WTC11 (cell line): ENCODE measurements around the gene MLF2. TPM values are rescaled to one million over a fixed set of nuclear protein-coding genes. Genes with fewer than 3 reads are reported as not detected.
A peak's percentile ranks its signal among the peaks of the same experiment; 100 is the strongest.

Source experiments
- ATAC-seq: fragments of 200-7000 bp; cut with Tn5 transposase; 2 replicates; pipeline ENCODE4 v1.10.0; 2021; ENCODE audit warnings: mild to moderate bottlenecking, moderate library complexity
- CTCF ChIA-PET: fragments of 300-600 bp; sonication (Branson Sonifier 250); formaldehyde crosslinking; loops from one replicate; lab custom pipeline; 2021; ENCODE audit warnings: antibody characterized with exemption; lab: Charles Lee
- POLR2A ChIA-PET: fragments of 350-600 bp; sonication (Branson Sonifier 250); formaldehyde crosslinking; loops from one replicate; lab custom pipeline; 2021; ENCODE audit warnings: antibody characterized with exemption; lab: Charles Lee
- DNase-seq: peaks from one replicate; pipeline ENCODE4 v3.0.0; 2021; ENCODE audit warnings: low spot score
- H3K27ac Mint-ChIP-seq: 2 replicates; pipeline ENCODE4 v1.8.0; 2021; ENCODE audit warnings: mixed read lengths
- H3K27me3 Mint-ChIP-seq: 2 replicates; pipeline ENCODE4 v1.8.0; 2021; ENCODE audit warnings: low read depth, mild to moderate bottlenecking, moderate library complexity, mixed read lengths
- H3K36me3 Mint-ChIP-seq: 2 replicates; pipeline ENCODE4 v1.8.0; 2021; ENCODE audit warnings: mixed read lengths
- H3K4me1 Mint-ChIP-seq: 2 replicates; pipeline ENCODE4 v1.8.0; 2022; ENCODE audit warnings: mixed read lengths
- H3K4me3 Mint-ChIP-seq: 2 replicates; pipeline ENCODE4 v1.8.0; 2021; ENCODE audit warnings: mild to moderate bottlenecking, moderate library complexity, mixed read lengths
- H3K9me3 Mint-ChIP-seq: 2 replicates; pipeline ENCODE4 v1.8.0; 2021; ENCODE audit warnings: mixed read lengths
- AR ChIP-seq: fragments of 250-450 bp; sonication (Bioruptor Pico); IDR thresholded peaks from 2 replicates; pipeline ENCODE4 v1.9.0; 2021; ENCODE audit warnings: mild to moderate bottlenecking
- CTCF ChIP-seq: fragments of 200-600 bp; IDR thresholded peaks from 2 replicates; pipeline ENCODE4 v1.8.0; 2022; ENCODE audit warnings: antibody characterized with exemption
- E2F5 ChIP-seq: sonication (generic); formaldehyde crosslinking; IDR thresholded peaks from 2 replicates; pipeline ENCODE4 v1.8.1; 2022; ENCODE audit warnings: mild to moderate bottlenecking, moderate library complexity, missing genetic modification reagents
- ESRRA ChIP-seq: sonication (generic); formaldehyde crosslinking; IDR thresholded peaks from 2 replicates; pipeline ENCODE4 v1.8.1; 2022; ENCODE audit warnings: mild to moderate bottlenecking, missing genetic modification reagents, borderline replicate concordance
- FOXK1 ChIP-seq: sonication (generic); formaldehyde crosslinking; IDR thresholded peaks from 2 replicates; pipeline ENCODE4 v1.8.0; 2022; ENCODE audit warnings: mild to moderate bottlenecking, moderate library complexity, missing genetic modification reagents
- GRHL2 ChIP-seq: fragments of 250-450 bp; sonication (Bioruptor Pico); IDR thresholded peaks from 2 replicates; pipeline ENCODE4 v1.8.0; 2022; ENCODE audit warnings: mild to moderate bottlenecking, moderate library complexity; ENCODE audit not compliant: insufficient replicate concordance, severe bottlenecking
- JAZF1 ChIP-seq: fragments of 250-450 bp; sonication (Bioruptor Pico); IDR thresholded peaks from 2 replicates; pipeline ENCODE4 v1.9.0; 2021; ENCODE audit warnings: moderate library complexity, mild to moderate bottlenecking, inconsistent platforms
- KAT7 ChIP-seq: sonication (generic); formaldehyde crosslinking; IDR thresholded peaks from 2 replicates; pipeline ENCODE4 v1.8.1; 2023; ENCODE audit warnings: missing genetic modification reagents, mild to moderate bottlenecking, borderline replicate concordance
- NFYB ChIP-seq: sonication (generic); formaldehyde crosslinking; conservative IDR thresholded peaks from 2 replicates; pipeline ENCODE4 v1.8.0; 2022; ENCODE audit warnings: low read depth, missing genetic modification reagents
- SMAD3 ChIP-seq: sonication (generic); formaldehyde crosslinking; IDR thresholded peaks from 2 replicates; pipeline ENCODE4 v1.8.0; 2022; ENCODE audit warnings: missing genetic modification reagents, mild to moderate bottlenecking, borderline replicate concordance
- SMAD4 ChIP-seq: sonication (generic); formaldehyde crosslinking; IDR thresholded peaks from 2 replicates; pipeline ENCODE4 v1.8.0; 2022; ENCODE audit warnings: mild to moderate bottlenecking, missing genetic modification reagents
- SOX15 ChIP-seq: fragments of 250-450 bp; sonication (Bioruptor Pico); IDR thresholded peaks from 2 replicates; pipeline ENCODE4 v1.9.0; 2021; ENCODE audit warnings: mild to moderate bottlenecking
- TEAD1 ChIP-seq: sonication (generic); formaldehyde crosslinking; IDR thresholded peaks from 2 replicates; pipeline ENCODE4 v1.8.0; 2022; ENCODE audit warnings: mild to moderate bottlenecking, missing genetic modification reagents
- ZBTB21 ChIP-seq: sonication (generic); formaldehyde crosslinking; IDR thresholded peaks from 2 replicates; pipeline ENCODE4 v1.8.1; 2023; ENCODE audit warnings: mild to moderate bottlenecking, missing genetic modification reagents, borderline replicate concordance
- ZBTB43 ChIP-seq: sonication (generic); formaldehyde crosslinking; IDR thresholded peaks from 2 replicates; pipeline ENCODE4 v1.8.1; 2023; ENCODE audit warnings: mild to moderate bottlenecking, missing genetic modification reagents
- ZNF219 ChIP-seq: sonication (generic); formaldehyde crosslinking; IDR thresholded peaks from 2 replicates; pipeline ENCODE4 v1.8.0; 2023; ENCODE audit warnings: missing genetic modification reagents, mild to moderate bottlenecking, borderline replicate concordance
- ZNF232 ChIP-seq: sonication (generic); formaldehyde crosslinking; IDR thresholded peaks from 2 replicates; pipeline ENCODE4 v1.8.0; 2022; ENCODE audit warnings: mild to moderate bottlenecking, missing genetic modification reagents
- ZNF532 ChIP-seq: fragments of 250-450 bp; sonication (Bioruptor Pico); IDR thresholded peaks from 2 replicates; pipeline ENCODE4 v1.9.0; 2021; ENCODE audit warnings: mild to moderate bottlenecking, borderline replicate concordance
- total RNA-seq: library from RNA; stranded (reverse); gene quantifications from 3 replicates; pipeline ENCODE4 v1.2.3, GENCODE V29; 2021
- TF ChIP-seq, protein P1 (sequence below): sonication (generic); formaldehyde crosslinking; IDR thresholded peaks from 2 replicates; pipeline ENCODE4 v1.8.0; 2023; ENCODE audit warnings: missing genetic modification reagents
- TF ChIP-seq, protein P2 (sequence below): fragments of 250-450 bp; sonication (Bioruptor Pico); IDR thresholded peaks from 2 replicates; pipeline ENCODE4 v1.9.0; 2021; ENCODE audit warnings: moderate library complexity, mild to moderate bottlenecking, inconsistent platforms, borderline replicate concordance
- TF ChIP-seq, protein P3 (sequence below): sonication (generic); formaldehyde crosslinking; IDR thresholded peaks from 2 replicates; pipeline ENCODE4 v1.8.0; 2022; ENCODE audit warnings: mild to moderate bottlenecking, missing genetic modification reagents

Gene MLF2
- total RNA-seq, 1 experiment from 2014 or later = 236 TPM

DNA sequence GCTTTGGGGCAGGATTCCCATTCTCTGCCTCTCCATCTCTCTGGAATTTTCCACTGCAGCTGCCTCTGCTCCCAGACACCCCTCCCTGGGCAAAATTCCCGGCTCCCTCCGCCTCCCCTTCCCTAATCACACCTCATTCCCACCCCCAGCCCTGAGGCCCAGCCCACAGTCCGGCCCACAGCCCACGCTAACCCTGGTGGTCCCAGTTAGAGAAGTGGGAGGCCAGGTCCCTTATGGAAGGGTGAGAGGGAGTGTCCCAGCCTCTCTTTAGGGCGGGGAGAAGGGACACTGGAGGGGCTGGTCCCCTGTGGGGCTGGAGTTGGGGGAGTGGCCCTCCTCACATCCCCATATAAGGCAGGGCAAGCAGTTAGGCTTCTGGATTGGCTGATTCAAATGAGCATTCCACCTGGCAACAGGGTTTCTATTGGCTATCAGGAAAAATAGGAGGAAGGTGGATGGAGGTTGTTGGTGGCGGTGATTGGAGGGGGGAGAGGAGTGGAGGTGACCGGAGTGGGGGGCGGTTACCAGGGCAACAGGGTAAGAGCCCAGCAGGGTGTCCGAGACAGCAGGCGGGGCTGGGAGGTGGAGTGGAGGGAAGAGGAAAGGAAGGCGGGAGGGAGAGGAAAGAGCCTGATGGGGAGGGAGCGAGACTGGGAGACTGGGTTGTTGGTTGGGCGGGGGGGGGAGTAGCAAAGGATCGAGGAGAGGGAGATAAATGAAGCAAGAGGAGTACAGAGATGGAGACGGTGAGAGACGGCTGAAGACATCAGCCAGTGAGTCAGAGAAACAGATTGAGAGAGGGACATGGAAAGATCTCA lies 11.3 kb upstream of the MLF2 start (continued):
- no peak for TF ChIP-seq KAT7 (CRISPR knock-in tag)

- Mint-ChIP-seq H3K9me3 (no peaks in the 10 kb centered on the region), H3K36me3 (peaks cover 4% of the 10 kb centered on the region; the same call in 1 of the 2 replicates), H3K4me3 (peak overlapping the region; percentile 62), H3K27ac (peak overlapping the region; percentile 21; the same call in 1 of the 2 replicates), H3K27me3 (peaks cover 7% of the 10 kb centered on the region), H3K4me1 (peaks cover 54% of the 10 kb centered on the region)
- ChIA-PET CTCF (interaction anchor here (0.7 to 1.6 kb wide), 7 partner anchors 8 to 109 kb away, joined by 3 to 16 read pairs (median 4); partner anchors contain the start of genes LAG3, MLF2, SPSB2 and ZNF384), POLR2A (interaction anchor here (0.6 to 0.7 kb wide), 2 partner anchors 10 kb away, joined by 3 read pairs; partner anchors contain the start of gene MLF2)
- TF ChIP-seq, protein P1, sequence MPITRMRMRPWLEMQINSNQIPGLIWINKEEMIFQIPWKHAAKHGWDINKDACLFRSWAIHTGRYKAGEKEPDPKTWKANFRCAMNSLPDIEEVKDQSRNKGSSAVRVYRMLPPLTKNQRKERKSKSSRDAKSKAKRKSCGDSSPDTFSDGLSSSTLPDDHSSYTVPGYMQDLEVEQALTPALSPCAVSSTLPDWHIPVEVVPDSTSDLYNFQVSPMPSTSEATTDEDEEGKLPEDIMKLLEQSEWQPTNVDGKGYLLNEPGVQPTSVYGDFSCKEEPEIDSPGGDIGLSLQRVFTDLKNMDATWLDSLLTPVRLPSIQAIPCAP (CRISPR knock-in tag) = no peak
- TF ChIP-seq ZNF232 (CRISPR knock-in tag) (no peak), ESRRA (CRISPR knock-in tag) (no peak), SOX15 (no peak), ZNF532 (CRISPR knock-in tag) (no peak), FOXK1 (CRISPR knock-in tag) (no peak), ZBTB43 (CRISPR knock-in tag) (no peak), CTCF (no peak), JAZF1 (CRISPR knock-in tag) (no peak), E2F5 (no peak), GRHL2 (CRISPR knock-in tag) (no peak), AR (CRISPR knock-in tag) (no peak), ZBTB21 (CRISPR knock-in tag) (no peak), TEAD1 (CRISPR knock-in tag) (no peak), ZNF219 (CRISPR knock-in tag) (no peak), SMAD3 (CRISPR knock-in tag) (no peak), SMAD4 (no peak), NFYB (CRISPR knock-in tag) (no peak)
- TF ChIP-seq, protein P2, sequence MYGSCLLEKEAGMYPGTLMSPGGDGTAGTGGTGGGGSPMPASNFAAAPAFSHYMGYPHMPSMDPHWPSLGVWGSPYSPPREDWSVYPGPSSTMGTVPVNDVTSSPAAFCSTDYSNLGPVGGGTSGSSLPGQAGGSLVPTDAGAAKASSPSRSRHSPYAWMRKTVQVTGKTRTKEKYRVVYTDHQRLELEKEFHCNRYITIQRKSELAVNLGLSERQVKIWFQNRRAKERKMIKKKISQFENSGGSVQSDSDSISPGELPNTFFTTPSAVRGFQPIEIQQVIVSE = no peak
- TF ChIP-seq, protein P3, sequence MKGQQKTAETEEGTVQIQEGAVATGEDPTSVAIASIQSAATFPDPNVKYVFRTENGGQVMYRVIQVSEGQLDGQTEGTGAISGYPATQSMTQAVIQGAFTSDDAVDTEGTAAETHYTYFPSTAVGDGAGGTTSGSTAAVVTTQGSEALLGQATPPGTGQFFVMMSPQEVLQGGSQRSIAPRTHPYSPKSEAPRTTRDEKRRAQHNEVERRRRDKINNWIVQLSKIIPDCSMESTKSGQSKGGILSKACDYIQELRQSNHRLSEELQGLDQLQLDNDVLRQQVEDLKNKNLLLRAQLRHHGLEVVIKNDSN (CRISPR knock-in tag) = no peak
- DNase-seq (no peak), ATAC-seq (no peak)
These were observed 10.4 kb upstream of the MLF2 start for GRCh38 chr12:6763380-6763779.
